Activated naive CD4-positive, alpha-beta T cell treated with anti-CD3 and anti-CD28 coated beads for 36 hours (primary cell): ENCODE measurements around the gene PXYLP1. TPM values are rescaled to one million over a fixed set of nuclear protein-coding genes. Genes with fewer than 3 reads are reported as not detected.

Source experiments
- total RNA-seq, 2 experiments: library from RNA; stranded (reverse); gene quantifications; one replicate each; pipeline ENCODE4 v1.2.3, GENCODE V29; 2021

The PXYLP1 gene
- total RNA-seq, 2 experiments from 2014 or later = 8.4 to 9.7 TPM

Other genes starting within 250 kb of the PXYLP1 start
- not detected for gene SPSB4, start 180.5 kb upstream of the PXYLP1 start, total RNA-seq
- gene ZBTB38, start 136.7 kb downstream of the PXYLP1 start, total RNA-seq = 10 to 100 TPM; 16.3 to 18.6 TPM